ENCODE data around the gene EEPD1. TPM values are rescaled to one million over a fixed set of nuclear protein-coding genes. Genes with fewer than 3 reads are reported as not detected.

The EEPD1 gene
- total RNA-seq, 1 donor from 2014 or later = 9.9 TPM

DNA sequence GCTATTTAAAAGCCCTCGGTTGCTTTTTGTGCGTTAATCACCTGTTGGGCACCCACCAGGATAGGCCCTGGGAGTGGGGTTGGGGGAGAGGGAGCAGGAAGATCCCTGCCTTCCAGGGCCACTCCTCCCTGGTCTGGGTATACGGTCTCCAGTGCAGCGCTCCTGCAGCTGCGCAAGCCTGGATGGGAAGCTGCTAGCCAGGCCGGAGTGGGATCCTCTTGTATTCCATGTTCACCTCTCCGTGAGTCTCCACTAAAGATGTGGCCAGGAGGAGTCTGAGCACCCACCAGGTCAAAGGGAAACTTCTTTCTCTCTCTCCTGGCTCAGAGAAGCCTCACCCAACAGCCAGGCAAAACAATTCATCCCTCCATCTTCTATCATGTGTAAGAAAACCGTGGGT, 157.8 kb downstream of the EEPD1 start:
- no peaks in the 10 kb centered on the region for H3K9me3 ChIP-seq
- TF ChIP-seq, protein P1, sequence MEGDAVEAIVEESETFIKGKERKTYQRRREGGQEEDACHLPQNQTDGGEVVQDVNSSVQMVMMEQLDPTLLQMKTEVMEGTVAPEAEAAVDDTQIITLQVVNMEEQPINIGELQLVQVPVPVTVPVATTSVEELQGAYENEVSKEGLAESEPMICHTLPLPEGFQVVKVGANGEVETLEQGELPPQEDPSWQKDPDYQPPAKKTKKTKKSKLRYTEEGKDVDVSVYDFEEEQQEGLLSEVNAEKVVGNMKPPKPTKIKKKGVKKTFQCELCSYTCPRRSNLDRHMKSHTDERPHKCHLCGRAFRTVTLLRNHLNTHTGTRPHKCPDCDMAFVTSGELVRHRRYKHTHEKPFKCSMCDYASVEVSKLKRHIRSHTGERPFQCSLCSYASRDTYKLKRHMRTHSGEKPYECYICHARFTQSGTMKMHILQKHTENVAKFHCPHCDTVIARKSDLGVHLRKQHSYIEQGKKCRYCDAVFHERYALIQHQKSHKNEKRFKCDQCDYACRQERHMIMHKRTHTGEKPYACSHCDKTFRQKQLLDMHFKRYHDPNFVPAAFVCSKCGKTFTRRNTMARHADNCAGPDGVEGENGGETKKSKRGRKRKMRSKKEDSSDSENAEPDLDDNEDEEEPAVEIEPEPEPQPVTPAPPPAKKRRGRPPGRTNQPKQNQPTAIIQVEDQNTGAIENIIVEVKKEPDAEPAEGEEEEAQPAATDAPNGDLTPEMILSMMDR (IDR thresholded peaks at IDR 0.05) = no peak
- no peaks in the 10 kb centered on the region for H3K36me3 ChIP-seq
- ATAC-seq = no peak
- H3K27ac ChIP-seq = no peak overlapping the region
- DNase-seq = no peak
- no peak overlapping the region for H3K4me3 ChIP-seq
- no peaks in the 10 kb centered on the region for H3K27me3 ChIP-seq
- intact Hi-C loops (cut with DNase I) = no loop called here
- peaks cover 3% of the 10 kb centered on the region for H3K4me1 ChIP-seq

GRCh38 chr7:36311539-36311938, 158.5 kb downstream of the EEPD1 start:
- no peaks in the 10 kb centered on the region for H3K9me3 ChIP-seq
- no peaks in the 10 kb centered on the region for H3K27me3 ChIP-seq
- H3K36me3 ChIP-seq = no peaks in the 10 kb centered on the region
- intact Hi-C loops (cut with DNase I) = no loop called here
- no peak overlapping the region for H3K4me3 ChIP-seq
- no peak for ATAC-seq
- H3K4me1 ChIP-seq = peaks cover 3% of the 10 kb centered on the region
- TF ChIP-seq, protein P1 (IDR thresholded peaks at IDR 0.05) = no peak
- DNase-seq = no peak
- no peak overlapping the region for H3K27ac ChIP-seq

GRCh38 chr7:36312064-36312914, 159.2 kb downstream of the EEPD1 start:
- peak; percentile 85 for ATAC-seq
- Histone ChIP-seq H3K27ac (no peak overlapping the region), H3K4me3 (no peak overlapping the region), H3K27me3 (no peaks in the 10 kb centered on the region), H3K4me1 (peaks cover 3% of the 10 kb centered on the region), H3K36me3 (no peaks in the 10 kb centered on the region), H3K9me3 (no peaks in the 10 kb centered on the region)
- TF ChIP-seq, protein P1 (IDR thresholded peaks at IDR 0.05) = peak; percentile 43
- DNase-seq = peak; percentile 80
- intact Hi-C loops (cut with DNase I) = no loop called here

DNA sequence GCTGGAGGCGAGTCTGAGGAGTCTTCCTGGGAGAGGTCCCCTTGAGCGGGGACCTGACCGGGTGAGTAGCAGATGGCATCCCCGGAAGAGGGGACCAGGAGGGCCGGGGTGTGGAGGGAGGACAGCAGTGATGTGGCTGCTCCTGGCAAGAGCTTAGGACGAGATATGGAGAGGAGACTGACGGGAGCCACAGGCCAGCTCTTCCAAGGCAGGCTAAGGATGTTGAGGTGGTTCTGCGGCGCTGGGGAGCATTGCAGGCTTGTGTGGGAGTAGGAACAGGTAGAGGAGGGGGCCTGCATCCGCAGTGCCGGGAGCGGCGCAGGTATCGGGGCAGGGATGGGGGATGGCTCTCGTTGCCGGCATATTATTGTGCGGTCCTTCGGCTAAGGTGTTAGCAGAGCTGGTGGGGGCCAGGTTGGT, 159.9 kb downstream of the EEPD1 start:
- H3K36me3 ChIP-seq = no peaks in the 10 kb centered on the region
- TF ChIP-seq, protein P1 (IDR thresholded peaks at IDR 0.05) = no peak
- no peaks in the 10 kb centered on the region for H3K9me3 ChIP-seq
- H3K27ac ChIP-seq = no peak overlapping the region
- H3K27me3 ChIP-seq = no peaks in the 10 kb centered on the region
- ATAC-seq (no peak), DNase-seq (no peak)
- H3K4me1 ChIP-seq = peaks cover 3% of the 10 kb centered on the region
- no peak overlapping the region for H3K4me3 ChIP-seq
- intact Hi-C loops (cut with DNase I) = no loop called here

- Histone ChIP-seq H3K36me3 (no peaks in the 10 kb centered on the region), H3K4me3 (no peak overlapping the region), H3K9me3 (no peaks in the 10 kb centered on the region), H3K27me3 (no peaks in the 10 kb centered on the region), H3K4me1 (peaks cover 3% of the 10 kb centered on the region), H3K27ac (no peak overlapping the region)
- TF ChIP-seq, protein P1 (IDR thresholded peaks at IDR 0.05) = no peak
- no peak for ATAC-seq
- DNase-seq = no peak
- intact Hi-C loops (cut with DNase I) = no loop called here
Measured at GRCh38 chr7:36313607-36314006, 160.6 kb downstream of the EEPD1 start.

Measured in upper lobe of right lung (tissue), 1 donor.